ENCODE data around the gene UGCG.

UGCG gene

DNA sequence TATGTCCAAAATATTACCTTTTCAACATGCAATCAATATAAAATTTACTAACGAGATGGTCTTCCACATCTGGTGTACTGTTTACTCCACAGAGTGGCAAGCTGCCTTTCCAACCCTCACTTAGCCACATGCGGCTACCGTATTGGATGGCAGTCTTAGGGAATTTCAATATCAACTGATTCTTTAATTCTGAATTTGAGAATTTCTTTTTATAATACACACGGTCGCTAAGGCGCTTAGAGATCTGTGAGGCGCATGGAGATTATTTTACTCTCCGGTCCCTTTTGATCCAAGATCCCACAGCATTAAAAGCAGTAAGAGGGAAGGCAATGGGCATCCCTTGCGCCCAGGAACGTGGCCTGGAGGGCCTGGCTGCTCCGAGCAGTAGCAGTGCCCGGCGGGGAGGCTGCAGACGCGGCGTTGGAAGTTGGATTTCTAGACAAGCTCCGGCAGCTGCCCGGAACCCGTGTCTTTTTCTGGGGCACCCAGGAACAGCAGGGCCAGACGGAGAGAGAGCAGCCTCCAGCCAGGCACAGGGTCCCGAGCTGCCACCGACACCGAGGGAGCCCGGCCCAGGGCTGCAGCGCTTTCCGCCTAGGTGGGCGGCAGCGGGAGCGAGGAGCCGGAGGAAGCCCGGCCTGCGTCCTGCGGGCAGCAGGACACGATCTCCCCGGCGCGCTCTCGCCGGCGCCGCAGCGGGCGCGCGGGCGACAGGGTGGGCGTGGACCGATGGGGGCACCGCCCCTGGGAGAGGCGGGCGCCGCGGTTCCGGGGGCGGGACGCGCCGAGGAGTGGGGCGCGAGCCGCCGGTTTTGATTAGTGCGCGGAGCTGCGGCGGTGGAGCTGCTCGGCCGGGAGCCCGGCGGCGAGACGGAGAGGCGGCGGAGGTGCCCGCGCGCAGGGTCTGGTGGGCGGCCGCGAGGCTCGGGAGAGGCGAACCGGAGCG is at the start of gene UGCG:
TSS of gene UGCG (plus strand) at position 819 of the 946 bp plus-strand sequence. CDS start 402 bp downstream, outside the sequence.
- peak within 1 kb of the TSS; percentile 80 for H3K27ac ChIP-seq
- TF ChIP-seq ZFX (IDR thresholded peaks at IDR 0.05; ENCODE audit: borderline replicate concordance) = no peak
- TF ChIP-seq, protein P1, sequence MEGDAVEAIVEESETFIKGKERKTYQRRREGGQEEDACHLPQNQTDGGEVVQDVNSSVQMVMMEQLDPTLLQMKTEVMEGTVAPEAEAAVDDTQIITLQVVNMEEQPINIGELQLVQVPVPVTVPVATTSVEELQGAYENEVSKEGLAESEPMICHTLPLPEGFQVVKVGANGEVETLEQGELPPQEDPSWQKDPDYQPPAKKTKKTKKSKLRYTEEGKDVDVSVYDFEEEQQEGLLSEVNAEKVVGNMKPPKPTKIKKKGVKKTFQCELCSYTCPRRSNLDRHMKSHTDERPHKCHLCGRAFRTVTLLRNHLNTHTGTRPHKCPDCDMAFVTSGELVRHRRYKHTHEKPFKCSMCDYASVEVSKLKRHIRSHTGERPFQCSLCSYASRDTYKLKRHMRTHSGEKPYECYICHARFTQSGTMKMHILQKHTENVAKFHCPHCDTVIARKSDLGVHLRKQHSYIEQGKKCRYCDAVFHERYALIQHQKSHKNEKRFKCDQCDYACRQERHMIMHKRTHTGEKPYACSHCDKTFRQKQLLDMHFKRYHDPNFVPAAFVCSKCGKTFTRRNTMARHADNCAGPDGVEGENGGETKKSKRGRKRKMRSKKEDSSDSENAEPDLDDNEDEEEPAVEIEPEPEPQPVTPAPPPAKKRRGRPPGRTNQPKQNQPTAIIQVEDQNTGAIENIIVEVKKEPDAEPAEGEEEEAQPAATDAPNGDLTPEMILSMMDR (IDR thresholded peaks at IDR 0.05) = no peak

- TF ChIP-seq, protein P1 (IDR thresholded peaks at IDR 0.05) = no peak
- TF ChIP-seq ZFX (IDR thresholded peaks at IDR 0.05; ENCODE audit: borderline replicate concordance) = no peak
- H3K27ac ChIP-seq = no peak overlapping the region
Measured at GRCh38 chr9:111851553-111851952, 45.1 kb upstream of the UGCG start.

DNA sequence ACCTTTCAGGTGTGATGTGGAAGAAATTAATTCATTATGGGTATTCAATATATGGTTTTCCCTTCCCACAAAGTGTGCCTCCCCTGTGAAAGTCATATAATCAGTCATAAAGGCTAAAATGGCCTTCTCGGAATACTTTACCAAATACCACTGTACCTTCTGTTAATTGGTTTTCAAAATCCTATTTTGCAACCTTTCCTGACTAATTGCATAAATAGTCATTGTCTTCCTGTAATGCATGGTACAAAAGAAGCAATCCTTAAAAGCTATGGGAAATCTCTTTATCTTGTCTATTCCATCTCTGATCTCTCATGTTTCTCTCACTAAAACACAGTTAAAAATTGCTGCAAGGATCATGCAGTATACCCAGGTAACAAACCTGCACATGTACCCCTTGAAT is 44.3 kb upstream of the UGCG start:
- no peak overlapping the region for H3K27ac ChIP-seq
- no peak for TF ChIP-seq ZFX (IDR thresholded peaks at IDR 0.05; ENCODE audit: borderline replicate concordance)
- TF ChIP-seq, protein P1 (IDR thresholded peaks at IDR 0.05) = no peak

DNA sequence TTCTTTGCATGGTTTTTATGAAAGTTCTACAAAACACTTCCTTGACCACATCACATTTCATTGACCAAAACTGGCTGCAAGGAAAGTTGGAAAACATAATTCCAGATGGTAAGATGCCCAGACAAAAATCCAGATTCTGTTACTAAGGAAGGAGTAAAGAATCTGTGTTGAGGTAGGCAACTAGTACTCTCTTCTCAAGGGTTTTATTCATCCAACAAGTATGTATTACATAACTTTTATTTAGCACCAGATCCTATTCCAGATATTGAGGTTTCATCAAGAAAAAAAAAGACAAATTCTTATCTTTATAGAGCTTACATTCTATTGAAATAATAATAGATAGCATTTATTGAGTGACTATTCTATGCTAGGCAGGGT is 43.2 kb upstream of the UGCG start:
- no peak overlapping the region for H3K27ac ChIP-seq
- TF ChIP-seq, protein P1 (IDR thresholded peaks at IDR 0.05) = no peak
- no peak for TF ChIP-seq ZFX (IDR thresholded peaks at IDR 0.05; ENCODE audit: borderline replicate concordance)

- TF ChIP-seq, protein P1 (IDR thresholded peaks at IDR 0.05) = no peak
- TF ChIP-seq ZFX (IDR thresholded peaks at IDR 0.05; ENCODE audit: borderline replicate concordance) = no peak
Measured at GRCh38 chr9:111854799-111855198, 41.8 kb upstream of the UGCG start.

DNA sequence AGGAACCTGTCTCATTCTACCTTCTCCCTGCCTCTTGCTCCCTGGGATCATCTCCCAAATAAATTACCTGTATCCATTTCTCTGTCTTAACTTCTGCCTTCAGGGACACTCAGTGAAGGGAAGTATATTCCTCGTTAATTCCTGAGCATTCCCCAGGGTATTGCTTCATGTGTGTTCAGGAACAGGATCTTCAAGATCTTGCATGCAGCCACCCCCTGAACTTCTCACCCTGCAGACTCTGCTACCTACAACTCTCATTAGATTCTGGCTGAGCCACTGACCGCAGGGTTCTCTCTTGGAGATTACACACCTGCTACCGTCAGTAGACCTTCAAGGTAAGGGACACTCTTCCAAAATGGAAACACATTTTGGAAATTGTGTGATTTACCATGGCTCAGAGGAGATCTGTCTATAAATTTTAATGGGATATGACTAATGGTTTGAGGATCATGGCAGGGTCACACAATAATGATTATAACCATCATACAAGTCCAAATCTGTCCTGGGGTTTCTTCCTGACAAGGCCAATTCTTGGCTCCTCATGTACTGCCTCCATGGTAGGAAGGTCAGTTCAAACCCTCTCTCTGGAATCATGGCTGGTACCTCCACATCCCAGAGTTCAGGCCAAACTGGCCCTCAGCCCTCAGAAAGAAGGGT is 38.9 kb upstream of the UGCG start:
- H3K27ac ChIP-seq = no peak overlapping the region
- TF ChIP-seq, protein P1 (IDR thresholded peaks at IDR 0.05) = no peak
- TF ChIP-seq ZFX (IDR thresholded peaks at IDR 0.05; ENCODE audit: borderline replicate concordance) = no peak

More at GRCh38 chr9:111854799-111855198, 41.8 kb upstream of the UGCG start:
- H3K27ac ChIP-seq = no peak overlapping the region

DNA sequence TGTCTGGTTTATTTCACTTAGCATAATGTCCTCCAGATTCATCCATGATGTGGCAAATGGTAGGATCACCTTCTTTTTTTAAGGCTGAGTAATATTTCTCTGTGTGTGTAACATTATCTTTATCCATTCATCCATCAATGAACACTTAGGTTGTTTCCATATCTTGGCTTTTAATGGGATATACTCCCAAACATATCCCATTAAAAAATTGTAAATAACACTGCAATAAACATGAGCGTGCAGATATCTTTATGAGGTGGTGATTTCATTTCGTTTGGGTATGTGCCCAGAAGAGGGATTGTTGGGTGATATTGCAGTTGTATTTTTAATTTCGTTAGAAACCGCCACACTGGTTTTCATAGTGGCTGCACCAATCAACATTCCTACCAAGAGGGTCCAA is 36.2 kb upstream of the UGCG start:
- no peak overlapping the region for H3K27ac ChIP-seq
- TF ChIP-seq, protein P1 (IDR thresholded peaks at IDR 0.05) = no peak
- no peak for TF ChIP-seq ZFX (IDR thresholded peaks at IDR 0.05; ENCODE audit: borderline replicate concordance)
